ENCODE results near the gene FOXRED1.

DNA sequence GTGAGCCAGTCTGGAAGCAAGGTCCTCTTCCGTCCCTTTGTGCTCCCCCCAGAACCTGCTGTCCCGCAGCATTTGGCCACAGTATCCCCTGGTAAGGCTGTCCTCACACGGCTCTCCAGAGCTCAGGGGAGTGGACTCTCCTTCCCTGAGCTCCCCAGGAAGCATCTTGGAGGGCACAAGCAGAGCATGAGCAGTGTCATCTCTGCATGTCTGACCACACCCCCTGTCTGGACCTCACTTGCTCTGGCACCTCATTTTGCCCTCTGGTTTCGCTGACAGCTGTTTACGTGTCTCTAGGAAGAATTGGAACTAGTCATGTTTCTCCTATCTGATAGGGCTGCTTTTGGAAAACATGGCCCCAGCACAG, 50.4 kb downstream of the FOXRED1 start:
- TF ChIP-seq CBFB (CRISPR knock-in tag; IDR thresholded peaks at IDR 0.05) (no peak), CTCF (IDR thresholded peaks at IDR 0.05 in 2 of 3, conservative IDR thresholded peaks at IDR 0.05 in 1 of 3; ENCODE audit: insufficient read depth in 2 of 3, low read depth in 1 of 3, low read length in 3 of 3) (no peak), SETDB1 (IDR thresholded peaks at IDR 0.05; ENCODE audit: low read length) (no peak), CC2D1A (IDR thresholded peaks at IDR 0.05) (no peak), TAF9B (IDR thresholded peaks at IDR 0.05; ENCODE audit: partially characterized antibody) (no peak), ZNF778 (CRISPR knock-in tag; IDR thresholded peaks at IDR 0.05) (no peak), EP300 (IDR thresholded peaks at IDR 0.05; ENCODE audit: low read length) (no peak), PTRF (tag; IDR thresholded peaks at IDR 0.05) (no peak), ZBTB26 (CRISPR knock-in tag; IDR thresholded peaks at IDR 0.05) (no peak), TBP (optimal IDR thresholded peaks at IDR 0.05; ENCODE audit: low read depth, low read length) (no peak)

Data from K562 (cell line).